Kidney (tissue), 14 donors: ENCODE results near the gene MIDN. TPM values are rescaled to one million over a fixed set of nuclear protein-coding genes. Genes with fewer than 3 reads are reported as not detected.

Experiments
- DNase-seq, 5 donors: peaks; one replicate each; pipeline ENCODE4 v3.0.0-alpha.2; 2013 to 2020
- FAIRE-seq: peaks from 2 replicates; lab custom pipeline; 2012; peaks lifted over from hg19 to GRCh38; lab: Jason Lieb, UNC
- H3K27ac ChIP-seq, 2 donors: one replicate each; pipeline ENCODE4 v1.7.0; 2013; ENCODE audit warnings: low read depth in 2 of 2, low read length in 2 of 2, inconsistent platforms in 1 of 2
- H3K27me3 ChIP-seq: one replicate; pipeline ENCODE4 v1.7.1; 2013; ENCODE audit warnings: low read length, inconsistent platforms; ENCODE audit not compliant: control insufficient read depth, insufficient read depth
- H3K36me3 ChIP-seq, 3 donors: one replicate each; pipeline versions ENCODE4 v1.7.0 to v1.7.1; 2013; ENCODE audit warnings: low read length in 3 of 3, control low read depth in 1 of 3, inconsistent platforms in 1 of 3; ENCODE audit not compliant: insufficient read depth in 3 of 3, control insufficient read depth in 2 of 3
- H3K4me1 ChIP-seq, 3 donors: one replicate each; pipeline versions ENCODE4 v1.7.0 to v1.7.1; 2013; ENCODE audit warnings: low read length in 3 of 3, inconsistent platforms in 1 of 3, low read depth in 1 of 3; ENCODE audit not compliant: control insufficient read depth in 2 of 3, insufficient read depth in 2 of 3
- H3K4me3 ChIP-seq, 3 donors: one replicate each; pipeline versions ENCODE4 v1.7.0 to v1.8.1; 2013; ENCODE audit warnings: low read length in 3 of 3, control low read depth in 1 of 3, inconsistent platforms in 1 of 3
- H3K9ac ChIP-seq, 3 donors: one replicate each; pipeline versions ENCODE4 v1.7.0 to v1.7.1; 2013; ENCODE audit warnings: low read length in 3 of 3, control low read depth in 1 of 3, inconsistent platforms in 1 of 3
- H3K9me3 ChIP-seq, 3 donors: one replicate each; pipeline versions ENCODE4 v1.7.0 to v1.7.1; 2013; ENCODE audit warnings: low read length in 3 of 3, control low read depth in 1 of 3, inconsistent platforms in 1 of 3; ENCODE audit not compliant: control insufficient read depth in 2 of 3, insufficient read depth in 1 of 3
- CTCF ChIP-seq: IDR thresholded peaks from 3 replicates; pipeline ENCODE4 v1.5.1; 2012; ENCODE audit warnings: mild to moderate bottlenecking, moderate library complexity, borderline replicate concordance; ENCODE audit not compliant: insufficient read depth; ENCODE audit errors: extremely low read depth
- intact Hi-C: fragments of 100-400 bp; cut with DNase I; formaldehyde crosslinking; loops from one replicate; pipeline ENCODE4 v1.11.1; 2022
- polyA plus RNA-seq: library from polyadenylated mRNA; stranded (reverse); fragments of 350-450 nt; fragmentation: Illumina TruSeq; extraction: RNeasy Lipid Tissue Mini Kit (QIAGEN cat#74804); gene quantifications from one replicate; pipeline ENCODE4 v1.2.3, GENCODE V29; 2014; ENCODE audit warnings: low read depth, low replicate concordance; ENCODE audit not compliant: insufficient read depth
- total RNA-seq: library from RNA; stranded (reverse); fragmentation: NEBNext Ultra II Directional; extraction: Animal tissue kit (Norgen Biotek cat#: 25700); gene quantifications from one replicate; pipeline ENCODE4 v1.2.1, GENCODE V29; 2021
- donor health status: control.
- donor health status: control.
- donor health status: control.
- donor health status: control.
- donor health status: control.
- donor health status: DM: yes; HTN: yes; CAD: no.
- donor health status: Normal renal cell carcinoma (clear cell type).

MIDN gene
- total and polyA plus RNA-seq, 2 donors from 2014 or later = 21.3 to 205 TPM

DNA sequence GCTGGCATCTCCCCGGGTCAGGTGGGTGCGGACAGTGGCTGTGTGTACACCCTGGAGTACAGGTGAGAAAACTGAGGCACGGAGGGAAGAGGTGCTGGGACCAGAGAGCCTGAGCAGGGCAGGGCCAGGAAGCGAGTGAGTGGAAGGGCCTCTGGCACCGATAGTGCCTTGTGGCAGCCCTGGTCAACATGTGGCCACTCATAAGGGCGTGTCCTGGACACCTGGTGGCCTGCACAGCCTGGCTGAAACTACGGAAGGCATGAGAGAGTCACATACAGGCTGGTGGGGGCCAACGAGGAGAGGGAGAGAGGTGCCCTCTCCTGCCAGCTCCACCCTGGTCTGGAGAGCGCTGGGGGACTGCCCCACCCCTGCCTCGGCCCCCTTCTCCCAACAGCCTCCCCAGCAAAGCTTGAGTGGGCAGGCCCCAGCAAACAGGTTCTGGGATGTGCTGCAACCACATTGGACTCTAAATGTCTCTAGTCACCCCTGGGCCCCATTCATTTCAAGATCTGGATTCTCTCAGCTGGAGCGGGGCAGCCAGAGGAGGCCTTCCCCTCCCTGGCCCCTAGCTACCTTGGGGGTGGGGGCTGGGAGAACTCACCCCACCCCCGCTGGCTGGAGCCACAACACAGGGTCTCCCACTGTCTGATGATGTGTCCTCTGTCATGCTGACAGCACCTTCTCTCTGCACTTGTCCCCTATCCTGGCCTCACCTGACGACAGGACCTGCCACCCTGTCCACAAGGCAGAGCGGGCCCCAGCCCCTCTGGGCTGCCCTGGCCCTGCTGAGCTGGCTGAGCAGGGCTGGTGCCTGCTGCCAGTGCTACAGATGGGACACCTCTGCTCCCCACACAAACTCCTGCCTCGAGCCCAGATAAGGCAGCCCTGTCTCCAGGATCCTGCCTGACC, 16.4 kb upstream of the MIDN start:
- Histone ChIP-seq H3K4me3 (no peak overlapping the region), H3K27me3 (no peaks in the 10 kb centered on the region), H3K9me3 (no peaks in the 10 kb centered on the region), H3K27ac (peak overlapping the region in 1 of 2 donors; percentile 71), H3K4me1 (peaks cover 0 to 12% (median 0%) of the 10 kb centered on the region in 3 donors), H3K36me3 (no peaks in the 10 kb centered on the region), H3K9ac (peak overlapping the region in 1 of 3 donors; percentile 34)
- FAIRE-seq (no peak), DNase-seq (no peak)
- intact Hi-C loops = no loop called here
- TF ChIP-seq CTCF = no peak

DNA sequence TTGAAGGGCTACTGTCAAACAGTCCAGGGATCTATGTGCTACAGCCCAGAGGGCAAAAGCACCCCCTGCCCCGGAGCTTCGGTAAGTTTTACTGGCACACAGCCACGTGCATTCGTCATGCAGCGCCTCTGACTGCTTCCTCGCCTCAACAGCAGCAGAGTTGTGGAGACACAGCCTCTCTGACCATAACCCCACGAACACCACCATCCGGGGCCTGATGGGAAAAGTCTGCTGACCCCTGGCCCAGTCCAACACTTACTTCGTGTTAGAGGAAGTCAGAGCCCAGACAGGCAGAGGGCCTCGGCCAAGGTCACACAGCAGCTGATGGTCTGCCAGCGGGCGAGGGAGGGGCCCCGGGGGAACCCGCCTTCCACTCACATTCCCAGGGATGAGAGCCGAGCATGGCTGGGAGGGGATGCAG, 15.7 kb upstream of the MIDN start:
- intact Hi-C loops = no loop called here
- Histone ChIP-seq H3K36me3 (no peaks in the 10 kb centered on the region), H3K4me3 (no peak overlapping the region), H3K4me1 (peaks cover 0 to 12% (median 0%) of the 10 kb centered on the region in 3 donors), H3K27ac (peak overlapping the region in 1 of 2 donors; percentile 71), H3K9me3 (no peaks in the 10 kb centered on the region), H3K27me3 (no peaks in the 10 kb centered on the region), H3K9ac (peak overlapping the region in 1 of 3 donors; percentile 15)
- DNase-seq (peak in 1 of 5 donors; percentile 45), FAIRE-seq (no peak)
- TF ChIP-seq CTCF = no peak

- Histone ChIP-seq H3K27me3 (no peaks in the 10 kb centered on the region), H3K9ac (peak overlapping the region in 1 of 3 donors; percentile 15), H3K4me3 (no peak overlapping the region), H3K9me3 (no peaks in the 10 kb centered on the region), H3K27ac (peak overlapping the region in 1 of 2 donors; percentile 71), H3K4me1 (peaks cover 0 to 12% (median 0%) of the 10 kb centered on the region in 3 donors), H3K36me3 (no peaks in the 10 kb centered on the region)
- intact Hi-C loops = no loop called here
- no peak for FAIRE-seq
- no peak for DNase-seq
- no peak for TF ChIP-seq CTCF
Observed at GRCh38 chr19:1233115-1233667, 15.2 kb upstream of the MIDN start.
